ENCODE measurements around the gene EEF1E1. TPM values are rescaled to one million over a fixed set of nuclear protein-coding genes. Genes with fewer than 3 reads are reported as not detected.

The EEF1E1 gene
- total and polyA plus RNA-seq, 4 donors: 12.9 to 30.6 (median 18.3) TPM

GRCh38 chr6:8065519-8065911 lies 36.8 kb downstream of the EEF1E1 start:
- H3K9me3 ChIP-seq (ENCODE audit: control insufficient read depth in 4 of 4, low read length in 3 of 4): no peaks in the 10 kb centered on the region
- H3K9ac ChIP-seq (ENCODE audit: low read depth in 1 of 2, low read length in 2 of 2): no peak overlapping the region
- no peak for DNase-seq (ENCODE audit: low spot score)
- TF ChIP-seq EGR1 (IDR thresholded peaks at IDR 0.05; ENCODE audit: low read depth in 2 of 2) (no peak), FOXA2 (IDR thresholded peaks at IDR 0.05) (no peak), REST (IDR thresholded peaks at IDR 0.05) (no peak), YY1 (IDR thresholded peaks at IDR 0.05) (no peak), MAX (IDR thresholded peaks at IDR 0.05) (no peak), ATF3 (IDR thresholded peaks at IDR 0.05) (no peak), RXRA (IDR thresholded peaks at IDR 0.05) (no peak), FOXA1 (IDR thresholded peaks at IDR 0.05) (no peak), TAF1 (conservative IDR thresholded peaks at IDR 0.05) (no peak), ZBTB33 (IDR thresholded peaks at IDR 0.05) (no peak), CTCF (IDR thresholded peaks at IDR 0.05; ENCODE audit: low read depth, low read length, missing input control) (no peak), NR2F2 (IDR thresholded peaks at IDR 0.05) (no peak), HNF4A (conservative IDR thresholded peaks at IDR 0.05) (no peak), GABPA (IDR thresholded peaks at IDR 0.05 in 1 of 2, conservative IDR thresholded peaks at IDR 0.05 in 1 of 2) (no peak), SP1 (IDR thresholded peaks at IDR 0.05) (no peak), HNF4G (IDR thresholded peaks at IDR 0.05) (no peak), RAD21 (IDR thresholded peaks at IDR 0.05) (no peak)
- H3K36me3 ChIP-seq (ENCODE audit: control insufficient read depth in 4 of 4, insufficient read depth in 3 of 4, low read depth in 1 of 4, low read length in 3 of 4): peaks cover 0 to 4% (median 1%) of the 10 kb centered on the region in 4 donors
- H3K4me3 ChIP-seq (ENCODE audit: low read depth in 1 of 3, low read length in 3 of 3): no peak overlapping the region
- H3K27ac ChIP-seq (ENCODE audit: low read depth in 1 of 2, low read length in 2 of 2): no peak overlapping the region
- no peaks in the 10 kb centered on the region for H3K27me3 ChIP-seq (ENCODE audit: control insufficient read depth in 4 of 4, insufficient read depth in 4 of 4, low read length in 3 of 4)
- peaks cover 6 to 28% (median 15%) of the 10 kb centered on the region in 4 donors for H3K4me1 ChIP-seq (ENCODE audit: control insufficient read depth in 4 of 4, insufficient read depth in 4 of 4, low read length in 3 of 4)
- 93% methylated on average over 4 of the region's 4 CpGs for WGBS

All from liver (tissue), 9 donors.